GM23248 (cell line): ENCODE data around the gene CDON. TPM values are rescaled to one million over a fixed set of nuclear protein-coding genes. Genes with fewer than 3 reads are reported as not detected.

Experiments
- DNase-seq: peaks from one replicate; pipeline ENCODE4 v3.0.0-alpha.2; 2015
- H2AFZ ChIP-seq: fragments of 200-600 bp; sonication (generic); 2 replicates; pipeline ENCODE4 v1.6.1; 2016; ENCODE audit warnings: antibody characterized with exemption
- H3F3A ChIP-seq: fragments of 200-600 bp; sonication (generic); 2 replicates; pipeline ENCODE4 v1.6.1; 2016; ENCODE audit warnings: mild to moderate bottlenecking, antibody characterized with exemption, mixed run types; ENCODE audit not compliant: insufficient read depth
- H3K27ac ChIP-seq: fragments of 200-600 bp; sonication (generic); 2 replicates; pipeline ENCODE4 v1.5.1; 2016; ENCODE audit warnings: mild to moderate bottlenecking
- H3K27me3 ChIP-seq: fragments of 200-600 bp; sonication (generic); replicated peaks from 2 replicates; pipeline ENCODE4 v1.6.1; 2016; ENCODE audit warnings: mild to moderate bottlenecking; ENCODE audit not compliant: insufficient read depth
- H3K36me3 ChIP-seq: fragments of 200-600 bp; sonication (generic); 2 replicates; pipeline ENCODE4 v1.6.1; 2016; ENCODE audit warnings: low read depth, mild to moderate bottlenecking
- H3K4me1 ChIP-seq: fragments of 200-600 bp; sonication (generic); 2 replicates; pipeline ENCODE4 v1.6.1; 2016; ENCODE audit warnings: mild to moderate bottlenecking; ENCODE audit not compliant: insufficient read depth
- H3K4me2 ChIP-seq: fragments of 200-600 bp; sonication (generic); one replicate; pipeline ENCODE4 v1.6.1; 2016; ENCODE audit warnings: mild to moderate bottlenecking; ENCODE audit not compliant: unreplicated experiment
- H3K4me3 ChIP-seq: fragments of 200-600 bp; sonication (generic); 2 replicates; pipeline ENCODE4 v1.5.1; 2016; ENCODE audit warnings: mild to moderate bottlenecking
- H3K79me2 ChIP-seq: fragments of 200-600 bp; sonication (generic); 2 replicates; pipeline ENCODE4 v1.6.1; 2016; ENCODE audit warnings: mild to moderate bottlenecking; ENCODE audit not compliant: insufficient read depth
- H3K9ac ChIP-seq: fragments of 200-600 bp; sonication (generic); 2 replicates; pipeline ENCODE4 v1.6.1; 2016; ENCODE audit warnings: mild to moderate bottlenecking
- H3K9me2 ChIP-seq: fragments of 200-600 bp; sonication (generic); 2 replicates; pipeline ENCODE4 v1.6.1; 2016; ENCODE audit warnings: mixed run types, mild to moderate bottlenecking, moderate library complexity; ENCODE audit not compliant: insufficient read depth
- H3K9me3 ChIP-seq: fragments of 200-600 bp; sonication (generic); one replicate; pipeline ENCODE4 v1.6.1; 2017; ENCODE audit warnings: low read depth
- H4K20me1 ChIP-seq: fragments of 200-600 bp; sonication (generic); 2 replicates; pipeline ENCODE4 v1.6.0; 2016; ENCODE audit not compliant: insufficient read depth
- EZH2 ChIP-seq: fragments of 200-600 bp; sonication (generic); IDR thresholded peaks from 2 replicates; pipeline ENCODE4 v1.6.1; 2018; ENCODE audit warnings: antibody characterized with exemption, mild to moderate bottlenecking; ENCODE audit not compliant: insufficient read depth, poor library complexity, severe bottlenecking
- EZH2phosphoT487 ChIP-seq: fragments of 200-600 bp; sonication (generic); IDR thresholded peaks from 2 replicates; pipeline ENCODE4 v1.6.1; 2018; ENCODE audit warnings: antibody characterized with exemption, moderate library complexity, mild to moderate bottlenecking, low read depth; ENCODE audit not compliant: insufficient read depth
- WGBS, 2 experiments: methylation state at CpG; one replicate each; pipeline ENCODE4 v1.1.6; 2015 to 2017; ENCODE audit warnings: low lambda C conversion rate in 2 of 2, low coverage in 1 of 2; ENCODE audit errors: missing lambda C conversion rate in 2 of 2; 5-methylcytosine and 5-hydroxymethylcytosine counted together
- in situ Hi-C: fragments of 300-500 bp; cut with MboI; formaldehyde crosslinking; loops from 2 replicates; pipeline ENCODE4 v1.15.0; 2020
- polyA plus RNA-seq: library from polyadenylated mRNA; unstranded; fragments of >200 nt; fragmentation: Nextera tagmentation; extraction: Ambion mirVana; gene quantifications from 2 replicates; pipeline ENCODE4 v1.2.1, GENCODE V29; 2016
- total RNA-seq: library from RNA; depleted of rRNA; stranded (reverse); fragments of >200 nt; shearing (Covaris generic); gene quantifications from 2 replicates; pipeline ENCODE4 v1.2.3, GENCODE V29; 2014

The CDON gene
- total and polyA plus RNA-seq, 2 experiments from 2014 or later, result 2.2 to 10.3 TPM

DNA sequence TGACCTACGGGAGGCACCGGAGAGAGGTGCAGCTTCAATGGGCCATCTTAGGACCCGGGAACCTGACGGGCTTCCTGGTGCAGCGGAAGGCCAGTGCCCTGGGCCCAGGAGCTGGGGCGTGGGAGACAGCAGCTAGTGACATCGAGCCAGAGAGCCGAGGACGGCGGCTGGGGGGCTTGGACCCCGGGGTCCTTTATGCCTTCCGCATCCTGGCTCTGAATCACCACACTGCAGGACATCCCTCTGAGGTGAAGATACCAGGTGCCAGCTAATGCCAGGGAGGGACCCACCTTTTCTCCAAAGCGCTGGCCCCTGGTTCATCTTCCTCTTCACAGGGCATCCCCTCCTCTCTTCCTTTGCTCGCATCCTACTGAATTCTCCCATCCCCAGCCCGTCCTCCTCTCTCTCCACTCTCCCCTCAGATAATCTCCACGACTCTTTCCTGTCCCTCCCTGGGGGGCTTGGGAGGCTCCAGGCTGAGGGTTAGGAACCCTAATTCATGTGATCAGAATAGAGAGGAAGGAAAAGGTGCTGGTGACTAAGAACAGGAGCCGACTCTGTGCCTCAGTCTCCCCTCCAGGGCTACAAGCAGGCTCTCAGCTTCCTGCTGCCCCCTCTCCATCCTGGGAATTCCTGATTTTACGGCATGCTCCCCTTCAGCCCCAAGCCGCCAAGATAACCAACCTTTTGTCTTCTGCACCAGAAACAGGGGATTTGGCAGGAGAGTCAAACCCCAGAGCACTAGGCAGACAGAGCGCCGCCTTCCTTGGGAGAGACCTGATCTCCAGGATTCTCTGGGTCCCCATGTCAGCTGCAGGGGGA lies 108.3 kb downstream of the CDON start:
- in situ Hi-C loops, result no loop called here
- Histone ChIP-seq H3F3A (no peaks in the 10 kb centered on the region), H3K4me3 (no peak overlapping the region), H3K9me2 (no peaks in the 10 kb centered on the region), H2AFZ (no peak overlapping the region), H3K27ac (no peak overlapping the region), H3K4me2 (no peak overlapping the region), H4K20me1 (no peaks in the 10 kb centered on the region), H3K9ac (no peak overlapping the region), H3K36me3 (no peaks in the 10 kb centered on the region), H3K9me3 (no peaks in the 10 kb centered on the region), H3K79me2 (no peaks in the 10 kb centered on the region), H3K27me3 (peaks cover 11% of the 10 kb centered on the region; the same call in 1 of the 2 replicates), H3K4me1 (peaks cover 6% of the 10 kb centered on the region; the same call in 1 of the 2 replicates)
- no peak for DNase-seq
- 78 to 79% methylated on average over 20 to 21 of the region's 21 CpGs for WGBS, 2 experiments
- no peak for TF ChIP-seq EZH2
- no peak for TF ChIP-seq EZH2phosphoT487

DNA sequence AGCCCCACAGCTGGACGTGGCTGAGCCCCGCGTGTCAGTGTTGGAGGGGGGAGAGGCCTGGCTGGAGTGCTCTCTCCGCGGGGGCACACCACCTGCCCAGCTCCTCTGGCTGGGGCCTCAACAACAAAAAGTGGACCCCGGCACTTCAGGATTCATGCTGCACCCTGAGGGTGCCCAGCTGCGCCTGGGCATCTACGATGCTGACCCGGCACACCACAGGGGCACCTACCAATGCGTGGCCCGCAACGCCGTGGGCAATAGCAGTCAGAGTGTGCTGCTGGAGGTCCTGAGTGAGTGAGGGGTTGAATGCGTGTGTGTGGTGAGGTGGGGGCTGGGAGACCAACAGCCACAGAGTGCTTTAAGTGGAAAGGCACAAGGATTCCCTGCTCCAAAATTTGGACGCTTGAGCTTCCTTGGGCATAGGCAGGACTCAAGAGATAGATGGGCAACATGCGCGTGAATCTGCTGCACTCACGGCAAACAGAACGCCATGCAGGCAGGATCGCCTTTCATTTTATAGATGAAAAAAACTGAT lies 109.2 kb downstream of the CDON start:
- no peaks in the 10 kb centered on the region for H3K36me3 ChIP-seq
- H3K79me2 ChIP-seq, result no peaks in the 10 kb centered on the region
- H3K4me2 ChIP-seq, result no peak overlapping the region
- in situ Hi-C loops, result no loop called here
- no peak for DNase-seq
- WGBS, 2 experiments, result 58% methylated on average over 20 of the region's 20 CpGs
- H3K27ac ChIP-seq, result no peak overlapping the region
- no peak overlapping the region for H3K4me3 ChIP-seq
- H3K27me3 ChIP-seq, result peaks cover 11% of the 10 kb centered on the region; the same call in 1 of the 2 replicates
- H2AFZ ChIP-seq, result no peak overlapping the region
- no peaks in the 10 kb centered on the region for H4K20me1 ChIP-seq
- no peaks in the 10 kb centered on the region for H3K9me3 ChIP-seq
- H3K9ac ChIP-seq, result no peak overlapping the region
- H3F3A ChIP-seq, result no peaks in the 10 kb centered on the region
- TF ChIP-seq EZH2, result no peak
- TF ChIP-seq EZH2phosphoT487, result no peak
- no peaks in the 10 kb centered on the region for H3K9me2 ChIP-seq
- peaks cover 6% of the 10 kb centered on the region; the same call in 1 of the 2 replicates for H3K4me1 ChIP-seq

DNA sequence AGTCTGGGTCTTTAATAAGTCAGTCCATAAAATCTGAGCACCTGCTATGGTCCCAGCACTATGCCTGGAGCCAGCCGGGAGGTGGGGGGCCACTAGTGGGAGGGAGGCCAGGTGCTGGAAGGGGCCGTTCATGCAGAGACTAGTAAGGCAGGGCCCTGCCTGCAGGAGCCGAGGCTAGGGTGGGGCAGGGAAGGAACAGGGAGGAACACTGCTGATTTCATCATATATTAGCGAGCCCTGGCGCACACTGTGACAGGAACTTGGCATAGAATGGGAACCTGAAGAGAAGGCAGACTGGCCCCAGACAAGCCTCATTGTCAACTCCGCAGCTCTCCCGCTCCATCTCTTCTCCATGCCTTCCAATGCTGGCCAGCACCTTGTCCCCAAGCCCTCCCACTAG lies 109.7 kb downstream of the CDON start:
- DNase-seq, result peak; percentile 26
- no peak overlapping the region for H3K9ac ChIP-seq
- H3K27ac ChIP-seq, result no peak overlapping the region

DNA sequence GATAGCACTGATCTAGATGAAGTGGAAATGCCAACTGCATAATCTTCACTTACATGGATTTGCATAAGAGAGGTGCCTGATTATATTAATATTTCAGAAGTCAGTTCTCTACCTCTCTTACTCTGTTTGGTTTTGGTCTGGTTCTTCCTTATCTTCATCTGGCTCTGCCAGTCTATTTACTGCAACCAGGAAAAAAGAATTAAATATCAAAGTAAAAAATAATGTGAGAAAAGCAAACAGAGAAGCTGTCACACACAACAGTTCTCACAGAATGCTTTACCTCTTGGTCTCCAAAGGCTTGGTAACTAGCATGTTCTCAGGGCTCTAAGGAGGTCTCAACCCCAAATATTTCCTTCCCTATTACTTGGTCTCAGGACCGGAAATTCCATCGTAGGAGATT lies 110.1 kb downstream of the CDON start:
- H3K36me3 ChIP-seq, result no peaks in the 10 kb centered on the region
- no peak for DNase-seq
- no peak overlapping the region for H3K4me3 ChIP-seq
- no peaks in the 10 kb centered on the region for H4K20me1 ChIP-seq
- in situ Hi-C loops, result no loop called here
- H3K27ac ChIP-seq, result no peak overlapping the region
- H3K27me3 ChIP-seq, result peaks cover 11% of the 10 kb centered on the region; the same call in 1 of the 2 replicates
- H3K9ac ChIP-seq, result no peak overlapping the region
- no peak overlapping the region for H2AFZ ChIP-seq
- H3F3A ChIP-seq, result no peaks in the 10 kb centered on the region
- TF ChIP-seq EZH2phosphoT487 (no peak), EZH2 (no peak)
- peaks cover 6% of the 10 kb centered on the region; the same call in 1 of the 2 replicates for H3K4me1 ChIP-seq
- H3K4me2 ChIP-seq, result no peak overlapping the region
- H3K9me3 ChIP-seq, result no peaks in the 10 kb centered on the region
- 35 to 41% methylated on average over 2 of the region's 2 CpGs for WGBS, 2 experiments
- H3K79me2 ChIP-seq, result no peaks in the 10 kb centered on the region
- H3K9me2 ChIP-seq, result no peaks in the 10 kb centered on the region

More for the DNA sequence above, 109.7 kb downstream of the CDON start:
- Histone ChIP-seq H2AFZ (no peak overlapping the region), H3K79me2 (no peaks in the 10 kb centered on the region), H3K27me3 (peaks cover 11% of the 10 kb centered on the region; the same call in 1 of the 2 replicates), H3K4me3 (no peak overlapping the region), H3F3A (no peaks in the 10 kb centered on the region), H3K4me2 (no peak overlapping the region), H3K4me1 (peaks cover 6% of the 10 kb centered on the region; the same call in 1 of the 2 replicates), H3K9me2 (no peaks in the 10 kb centered on the region), H3K9me3 (no peaks in the 10 kb centered on the region), H4K20me1 (no peaks in the 10 kb centered on the region), H3K36me3 (no peaks in the 10 kb centered on the region)
- WGBS, 2 experiments, result 11% methylated on average over 7 of the region's 7 CpGs
- TF ChIP-seq EZH2 (no peak), EZH2phosphoT487 (no peak)
- in situ Hi-C loops, result no loop called here
